ENCODE data around the gene UCKL1. TPM values are rescaled to one million over a fixed set of nuclear protein-coding genes. Genes with fewer than 3 reads are reported as not detected.
A peak's percentile ranks its signal among the peaks of the same experiment; 100 is the strongest.

Gene UCKL1
- total RNA-seq, 1 experiment from 2014 or later: 47.4 TPM

- intact Hi-C loops (cut with micrococcal nuclease; ENCODE audit: unreplicated experiment): no loop called here
- Histone ChIP-seq H3K36me3 (ENCODE audit: control insufficient read depth, insufficient read depth, low read length) (no peaks in the 10 kb centered on the region), H3K9me3 (ENCODE audit: control insufficient read depth, insufficient read depth, low read depth, low read length) (no peaks in the 10 kb centered on the region), H3K4me1 (ENCODE audit: control insufficient read depth, insufficient read depth, low read length) (peaks cover 35% of the 10 kb centered on the region), H3K27ac (ENCODE audit: low read length) (peak overlapping the region; percentile 68), H3K4me3 (ENCODE audit: low read depth in 2 of 2, low read length in 2 of 2) (no peak overlapping the region), H3K27me3 (ENCODE audit: control insufficient read depth, insufficient read depth, low read length) (no peaks in the 10 kb centered on the region)
- CTCF ChIA-PET: interaction anchor here (0.6 to 0.9 kb wide), 2 partner anchors 19 to 81 kb away, joined by 3 to 4 read pairs; no protein-coding TSS in a partner anchor
- BruUV-seq (replicated peaks): no TSS peak
- no peak for ATAC-seq
- DNase-seq (ENCODE audit: low read depth, low spot score): no peak
- no peak for TF ChIP-seq TCF7L2 (IDR thresholded peaks at IDR 0.05; ENCODE audit: low read depth, low read length)
- TF ChIP-seq POLR2AphosphoS5 (IDR thresholded peaks at IDR 0.05; ENCODE audit: low read depth, low read length): no peak
- TF ChIP-seq REST (IDR thresholded peaks at IDR 0.05; ENCODE audit: insufficient read depth in 1 of 2, low read depth in 2 of 2, low read length in 1 of 2): no peak
- TF ChIP-seq SIN3A (IDR thresholded peaks at IDR 0.05; ENCODE audit: borderline replicate concordance, insufficient read depth, low read depth, low read length): no peak
- no peak for TF ChIP-seq CTCF (IDR thresholded peaks at IDR 0.05)
- in situ Hi-C loops (cut with HindIII; ENCODE audit: low pct_unique_long_range_greater_than_20kb, low sequenced_read_pairs): no loop called here
- POLR2A ChIA-PET: interaction anchor here (0.6 kb wide), 2 partner anchors 80 to 454 kb away, joined by 3 to 12 read pairs; partner anchors contain the start of gene DNAJC5
Observed at GRCh38 chr20:63974402-63975200, 18.4 kb upstream of the UCKL1 start.

- POLR2A ChIA-PET: interaction anchor here (0.6 kb wide), 2 partner anchors 79 to 454 kb away, joined by 3 to 12 read pairs; partner anchors contain the start of gene DNAJC5
- TF ChIP-seq CTCF (IDR thresholded peaks at IDR 0.05) (peak; percentile 100), REST (IDR thresholded peaks at IDR 0.05; ENCODE audit: insufficient read depth in 1 of 2, low read depth in 2 of 2, low read length in 1 of 2) (peak in 1 of 2 experiments; percentile 27; a peak in 1 of 4 replicates), SIN3A (IDR thresholded peaks at IDR 0.05; ENCODE audit: borderline replicate concordance, insufficient read depth, low read depth, low read length) (0 out of 2 replicates have a peak, but pooled peaks have one; percentile 54), TCF7L2 (IDR thresholded peaks at IDR 0.05; ENCODE audit: low read depth, low read length) (no peak)
- peak; percentile 81 for ATAC-seq
Observed at GRCh38 chr20:63973636-63974401, 17.6 kb upstream of the UCKL1 start.

More at GRCh38 chr20:63973636-63974401, 17.6 kb upstream of the UCKL1 start:
- peak overlapping the region; percentile 39 to 55 for H3K4me3 ChIP-seq (ENCODE audit: low read depth in 2 of 2, low read length in 2 of 2)
- DNase-seq (ENCODE audit: low read depth, low spot score): no peak
- intact Hi-C loops (cut with micrococcal nuclease; ENCODE audit: unreplicated experiment) (no loop called here), in situ Hi-C loops (cut with HindIII; ENCODE audit: low pct_unique_long_range_greater_than_20kb, low sequenced_read_pairs) (no loop called here)
- BruUV-seq (replicated peaks): no TSS peak
- H3K4me1 ChIP-seq (ENCODE audit: control insufficient read depth, insufficient read depth, low read length): peaks cover 38% of the 10 kb centered on the region
- CTCF ChIA-PET: interaction anchor here (0.6 to 0.9 kb wide), 3 partner anchors 18 to 346 kb away, joined by 3 to 9 read pairs (median 4); no protein-coding TSS in a partner anchor
- no peaks in the 10 kb centered on the region for H3K27me3 ChIP-seq (ENCODE audit: control insufficient read depth, insufficient read depth, low read length)
- H3K9me3 ChIP-seq (ENCODE audit: control insufficient read depth, insufficient read depth, low read depth, low read length): no peaks in the 10 kb centered on the region
- peak overlapping the region; percentile 72 for H3K27ac ChIP-seq (ENCODE audit: low read length)
- no peaks in the 10 kb centered on the region; the same call in 1 of the 2 replicates for H3K36me3 ChIP-seq (ENCODE audit: control insufficient read depth, insufficient read depth, low read length)
